Ovary (tissue), 3 donors: ENCODE results near the gene SPATC1L.

Source experiments
- POLR2A ChIP-seq: fragments of 450-650 bp; IDR thresholded peaks from one replicate; pipeline ENCODE4 v1.6.1; 2017; ENCODE audit warnings: antibody characterized with exemption, mild to moderate bottlenecking, moderate library complexity
- TF ChIP-seq, protein P1 (sequence below), 3 donors: fragments of 450-650 bp in 2 of 3; fragments of 200-600 bp in 1 of 3; IDR thresholded peaks; one replicate each; pipeline versions ENCODE4 v1.5.1 to v1.8.0; 2016 to 2022; ENCODE audit warnings: antibody characterized with exemption in 3 of 3, mild to moderate bottlenecking in 1 of 3
- donor health status: DM: no; HTN: no; CAD: no.

DNA sequence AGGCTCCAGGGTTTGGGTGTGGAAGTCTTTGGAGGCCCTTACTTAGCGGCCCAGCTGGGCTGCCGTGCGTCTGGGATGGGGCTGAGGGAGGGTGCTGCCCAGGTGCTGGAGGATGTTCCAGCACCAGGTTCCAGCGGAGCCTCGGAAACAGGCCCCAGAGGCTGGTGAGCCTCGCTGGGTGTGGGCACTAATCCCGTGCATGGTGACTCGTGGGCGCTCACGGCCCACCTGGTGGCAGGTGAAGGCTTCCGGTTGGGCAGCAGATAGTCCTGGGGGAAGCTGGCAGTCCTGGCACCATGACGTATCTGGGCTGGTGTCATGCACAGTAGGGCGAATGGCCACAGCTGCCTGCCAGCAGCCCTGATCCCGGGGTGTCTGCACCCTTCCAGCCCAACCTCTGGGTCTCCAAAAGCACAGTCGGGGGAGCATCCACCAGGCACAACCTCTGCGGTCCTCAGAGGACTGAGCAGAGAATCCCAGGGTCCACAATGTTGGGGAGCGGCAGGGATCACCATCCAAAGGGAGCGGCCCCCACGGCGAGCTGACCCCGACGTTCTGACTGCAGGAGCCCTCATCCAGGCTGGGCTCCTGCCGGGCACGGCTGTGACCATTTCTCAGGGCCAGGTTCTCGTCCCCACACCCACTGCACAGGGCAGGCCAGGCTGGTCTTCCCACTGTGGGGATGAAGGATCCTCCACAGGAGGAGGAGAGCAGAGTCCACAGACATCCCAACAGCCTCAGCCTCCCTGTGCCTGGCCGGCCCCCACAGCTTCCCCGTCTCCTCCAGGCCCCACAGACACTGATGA is 54.2 kb downstream of the SPATC1L start:
- TF ChIP-seq, protein P1, sequence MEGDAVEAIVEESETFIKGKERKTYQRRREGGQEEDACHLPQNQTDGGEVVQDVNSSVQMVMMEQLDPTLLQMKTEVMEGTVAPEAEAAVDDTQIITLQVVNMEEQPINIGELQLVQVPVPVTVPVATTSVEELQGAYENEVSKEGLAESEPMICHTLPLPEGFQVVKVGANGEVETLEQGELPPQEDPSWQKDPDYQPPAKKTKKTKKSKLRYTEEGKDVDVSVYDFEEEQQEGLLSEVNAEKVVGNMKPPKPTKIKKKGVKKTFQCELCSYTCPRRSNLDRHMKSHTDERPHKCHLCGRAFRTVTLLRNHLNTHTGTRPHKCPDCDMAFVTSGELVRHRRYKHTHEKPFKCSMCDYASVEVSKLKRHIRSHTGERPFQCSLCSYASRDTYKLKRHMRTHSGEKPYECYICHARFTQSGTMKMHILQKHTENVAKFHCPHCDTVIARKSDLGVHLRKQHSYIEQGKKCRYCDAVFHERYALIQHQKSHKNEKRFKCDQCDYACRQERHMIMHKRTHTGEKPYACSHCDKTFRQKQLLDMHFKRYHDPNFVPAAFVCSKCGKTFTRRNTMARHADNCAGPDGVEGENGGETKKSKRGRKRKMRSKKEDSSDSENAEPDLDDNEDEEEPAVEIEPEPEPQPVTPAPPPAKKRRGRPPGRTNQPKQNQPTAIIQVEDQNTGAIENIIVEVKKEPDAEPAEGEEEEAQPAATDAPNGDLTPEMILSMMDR (IDR thresholded peaks at IDR 0.05), result no peak
- TF ChIP-seq POLR2A, result no peak
